Right lobe of liver (tissue), 6 donors: Measurements from ENCODE around the gene ATCAY. TPM values are rescaled to one million over a fixed set of nuclear protein-coding genes. Genes with fewer than 3 reads are reported as not detected.
"Not testable (repeated sequence)": the region's sequence is repeated elsewhere in the genome, so short reads cannot be mapped to it uniquely, and the experiment has no call there.

ENCODE experiments used
- ATAC-seq, 4 donors: fragments of 200-7000 bp; cut with Tn5 transposase; one replicate each; pipeline ENCODE4 v1.9.1; 2020; ENCODE audit warnings: mild to moderate bottlenecking in 4 of 4, moderate library complexity in 4 of 4
- DNase-seq, 3 donors: peaks; one replicate each; pipeline ENCODE4 v3.0.0-alpha.2; 2020
- H3K27ac ChIP-seq, 3 donors: fragments of 200-600 bp; one replicate each; pipeline ENCODE4 v1.8.0; 2022
- H3K27me3 ChIP-seq, 2 donors: fragments of 200-600 bp; one replicate each; pipeline ENCODE4 v1.8.0; 2022
- H3K36me3 ChIP-seq, 4 donors: fragments of 200-600 bp; sonication (generic) in 1 of 4; one replicate each; pipeline versions ENCODE4 v1.5.1 to v1.8.0; 2017 to 2022; ENCODE audit warnings: control low read depth in 1 of 4
- H3K4me1 ChIP-seq, 4 donors: fragments of 200-600 bp; sonication (generic) in 1 of 4; one replicate each; pipeline versions ENCODE4 v1.5.1 to v1.8.0; 2017 to 2022; ENCODE audit warnings: control low read depth in 1 of 4
- H3K4me3 ChIP-seq, 3 donors: fragments of 200-600 bp; one replicate each; pipeline ENCODE4 v1.8.0; 2022
- H3K9me3 ChIP-seq, 4 donors: fragments of 200-600 bp; sonication (generic) in 1 of 4; one replicate each; pipeline versions ENCODE4 v1.5.1 to v1.8.0; 2017 to 2022; ENCODE audit warnings: control low read depth in 1 of 4
- CTCF ChIP-seq, 4 donors: fragments of 200-600 bp in 3 of 4; fragments of 450-650 bp in 1 of 4; IDR thresholded peaks; one replicate each; pipeline versions ENCODE4 v1.5.1 to v1.8.0; 2016 to 2022; ENCODE audit warnings: antibody characterized with exemption in 4 of 4, mild to moderate bottlenecking in 2 of 4
- POLR2A ChIP-seq: fragments of 450-650 bp; IDR thresholded peaks from one replicate; pipeline ENCODE4 v1.6.1; 2017; ENCODE audit warnings: antibody characterized with exemption, mild to moderate bottlenecking
- WGBS: methylation state at CpG from one replicate; pipeline ENCODE4 v1.1.6; 2018; ENCODE audit warnings: low coverage, low lambda C conversion rate; ENCODE audit not compliant: insufficient coverage; ENCODE audit errors: missing lambda C conversion rate; 5-methylcytosine and 5-hydroxymethylcytosine counted together
- intact Hi-C, 2 donors: fragments of 100-400 bp; cut with DNase I; formaldehyde crosslinking; loops; one replicate each; pipeline versions ENCODE4 v1.11.2 to v1.14.1; 2022
- total RNA-seq, 6 experiments: library from RNA; depleted of rRNA in 2 of 6; stranded (reverse); fragments of >200 nt in 2 of 6; fragmentation: NEBNext Ultra II Directional in 3 of 6; extraction: Animal tissue kit (Norgen Biotek cat#: 25700) in 3 of 6; gene quantifications; one replicate each; pipeline versions ENCODE4 v1.1.0 to v1.2.4, GENCODE V29; 2016 to 2023
- donor health status: DM: no; HTN: yes; CAD: no.
- donor health status: DM: no; HTN: no; CAD: no.
- donor health status: DM: no; HTN: no; CAD: no.
- donor health status: DM: no; HTN: yes; CAD: no.
- donor health status: DM: no; HTN: yes; CAD: no.

ATCAY gene
- total RNA-seq, 6 experiments from 2014 or later, result not detected

- TF ChIP-seq POLR2A (no peak), CTCF (IDR thresholded peaks at IDR 0.05) (no peak)
- Histone ChIP-seq H3K27ac (no peak overlapping the region), H3K36me3 (peaks cover 9 to 74% (median 26%) of the 10 kb centered on the region in 4 donors), H3K4me3 (no peak overlapping the region), H3K27me3 (no peaks in the 10 kb centered on the region), H3K4me1 (peaks cover 0 to under 1% (median 0%) of the 10 kb centered on the region in 4 donors), H3K9me3 (no peaks in the 10 kb centered on the region)
- ATAC-seq, result no peak
- 100% methylated on average over 2 of the region's 35 CpGs for WGBS
- no peak for DNase-seq
- intact Hi-C loops, result no loop called here
Measured at GRCh38 chr19:3963458-3964255, 83.2 kb downstream of the ATCAY start.

GRCh38 chr19:3964256-3965194 lies 84.0 kb downstream of the ATCAY start:
- intact Hi-C loops, result no loop called here
- 93% methylated on average over 10 of the region's 60 CpGs for WGBS
- no peaks in the 10 kb centered on the region for H3K9me3 ChIP-seq
- H3K4me1 ChIP-seq, result peaks cover 0 to 9% (median 3%) of the 10 kb centered on the region in 4 donors
- no peaks in the 10 kb centered on the region for H3K27me3 ChIP-seq
- no peak for DNase-seq
- ATAC-seq, result no peak
- H3K27ac ChIP-seq, result no peak overlapping the region
- peaks cover 9 to 65% (median 22%) of the 10 kb centered on the region in 4 donors for H3K36me3 ChIP-seq
- no peak overlapping the region for H3K4me3 ChIP-seq
- no peak for TF ChIP-seq CTCF (IDR thresholded peaks at IDR 0.05)
- no peak for TF ChIP-seq POLR2A

GRCh38 chr19:3966051-3967017 lies 85.8 kb downstream of the ATCAY start:
- Histone ChIP-seq H3K27ac (no peak overlapping the region), H3K4me1 (peaks cover 0 to 18% (median 7%) of the 10 kb centered on the region in 4 donors), H3K9me3 (no peaks in the 10 kb centered on the region), H3K4me3 (no peak overlapping the region), H3K27me3 (no peaks in the 10 kb centered on the region), H3K36me3 (peaks cover 9 to 51% (median 17%) of the 10 kb centered on the region in 4 donors)
- WGBS, result 69% methylated on average over 10 of the region's 30 CpGs
- DNase-seq, result no peak
- ATAC-seq, result no peak
- intact Hi-C loops, result no loop called here
- TF ChIP-seq POLR2A (no peak), CTCF (IDR thresholded peaks at IDR 0.05) (no peak)

- H3K9me3 ChIP-seq, intact Hi-C loops, ATAC-seq, DNase-seq, H3K4me3 ChIP-seq, H3K27me3 ChIP-seq: not testable (repeated sequence)
- Histone ChIP-seq H3K4me1 (peaks cover 0 to 18% (median 7%) of the 10 kb centered on the region in 4 donors), H3K36me3 (peaks cover 0 to 35% (median 9%) of the 10 kb centered on the region in 4 donors), H3K27ac (peak overlapping the region; percentile 43 to 88 (median 65))
- 60% methylated on average over 1 of the region's 12 CpGs for WGBS
Measured at GRCh38 chr19:3967983-3968382, 87.5 kb downstream of the ATCAY start.
